ENCODE measurements around the gene UGT1A8.

- TF ChIP-seq CTCF (conservative IDR thresholded peaks at IDR 0.05; ENCODE audit: low read length) (no peak), EZH2phosphoT487 (IDR thresholded peaks at IDR 0.05; ENCODE audit: borderline replicate concordance, low read depth, low read length) (no peak)
Measured at GRCh38 chr2:233572468-233572867, 45.0 kb upstream of the UGT1A8 start.

All from OCI-LY7 (cell line).